Spleen (tissue), 11 donors: ENCODE data around the gene ZNF107. TPM values are rescaled to one million over a fixed set of nuclear protein-coding genes. Genes with fewer than 3 reads are reported as not detected.

Source experiments
- DNase-seq: peaks from one replicate; pipeline ENCODE4 v3.0.0-alpha.2; 2020
- H3K27ac ChIP-seq, 8 donors: fragments of 200-600 bp; sonication (generic) in 7 of 8; 1 replicate in 4 of 8; 2 replicates in 4 of 8; pipeline versions ENCODE4 v1.5.0 to v1.8.0; 2016 to 2021; ENCODE audit warnings: inconsistent platforms in 4 of 8, mild to moderate bottlenecking in 4 of 8, moderate library complexity in 1 of 8
- H3K27me3 ChIP-seq, 7 donors: fragments of 200-600 bp; sonication (generic) in 6 of 7; replicated peaks in 1 of 7; 1 replicate in 4 of 7; 2 replicates in 3 of 7; pipeline versions ENCODE4 v1.5.0 to v1.8.0; 2016 to 2021; ENCODE audit warnings: inconsistent platforms in 3 of 7, mild to moderate bottlenecking in 1 of 7
- H3K36me3 ChIP-seq, 6 donors: fragments of 200-600 bp; sonication (generic) in 5 of 6; 1 replicate in 4 of 6; 2 replicates in 2 of 6; pipeline versions ENCODE4 v1.5.0 to v1.8.0; 2016 to 2021; ENCODE audit warnings: inconsistent platforms in 2 of 6
- H3K4me1 ChIP-seq, 6 donors: fragments of 200-600 bp; sonication (generic) in 5 of 6; 1 replicate in 3 of 6; 2 replicates in 3 of 6; pipeline versions ENCODE4 v1.5.0 to v1.8.0; 2016 to 2021; ENCODE audit warnings: inconsistent platforms in 3 of 6
- H3K4me3 ChIP-seq, 8 donors: fragments of 200-600 bp; sonication (generic) in 7 of 8; 1 replicate in 4 of 8; 2 replicates in 4 of 8; pipeline versions ENCODE4 v1.5.0 to v1.8.0; 2016 to 2021; ENCODE audit warnings: inconsistent platforms in 4 of 8, mild to moderate bottlenecking in 4 of 8, moderate library complexity in 2 of 8
- H3K9me3 ChIP-seq, 8 donors: fragments of 200-600 bp; sonication (generic) in 7 of 8; 1 replicate in 4 of 8; 2 replicates in 4 of 8; pipeline versions ENCODE4 v1.5.0 to v1.8.0; 2016 to 2021; ENCODE audit warnings: inconsistent platforms in 4 of 8
- CTCF ChIP-seq, 11 experiments: fragments of 200-600 bp in 7 of 11; fragments of 450-650 bp in 4 of 11; sonication (generic) in 4 of 11; IDR thresholded peaks in 8 of 11; conservative IDR thresholded peaks in 3 of 11; 1 replicate in 7 of 11; 2 replicates in 4 of 11; pipeline versions ENCODE4 v1.4.0 to v1.8.0; 2016 to 2021; ENCODE audit warnings: antibody characterized with exemption in 11 of 11, inconsistent platforms in 4 of 11, mild to moderate bottlenecking in 1 of 11
- POLR2A ChIP-seq, 3 donors: fragments of 450-650 bp; IDR thresholded peaks; one replicate each; pipeline ENCODE4 v1.5.1; 2017; ENCODE audit warnings: antibody characterized with exemption in 3 of 3, mild to moderate bottlenecking in 1 of 3
- POLR2AphosphoS5 ChIP-seq, 3 donors: sonication (generic); formaldehyde crosslinking; IDR thresholded peaks; one replicate each; pipeline ENCODE4 v1.5.1; 2017; ENCODE audit warnings: antibody characterized with exemption in 3 of 3
- WGBS, 5 donors: extraction: QIAGEN DNeasy Blood & Tissue Kit in 3 of 5; methylation state at CpG; one replicate each; pipeline versions ENCODE4 v1.1.5 to v1.1.7; 2013 to 2018; 5-methylcytosine and 5-hydroxymethylcytosine counted together
- intact Hi-C: fragments of 100-400 bp; cut with DNase I; formaldehyde crosslinking; loops from one replicate; pipeline ENCODE4 v1.15.0; 2023; ENCODE audit warnings: low total_unique reads
- polyA plus RNA-seq, 3 donors: library from polyadenylated mRNA; stranded (reverse); fragments of 200-250 nt; gene quantifications; one replicate each; pipeline ENCODE4 v1.2.1, GENCODE V29; 2013
- total RNA-seq, 7 donors: library from RNA; depleted of rRNA in 3 of 7; stranded (reverse); fragments of >200 nt in 3 of 7; fragmentation: NEBNext Ultra II Directional in 4 of 7; extraction: Animal tissue kit (Norgen Biotek cat#: 25700) in 4 of 7; gene quantifications; one replicate each; pipeline versions ENCODE4 v1.1.0 to v1.2.1, GENCODE V29; 2016 to 2021
- donor health status: healthy with polysubstance abuse.
- donor health status: DM: no; HTN: no; CAD: no; lungs with moderate emphysema.
- donor health status: DM: no; HTN: no; CAD: no.
- donor health status: Bipolar disorder and iron deficiency.
- donor health status: healthy.
- donor health status: DM: no; HTN: no; CAD: no.
- donor health status: DM: yes; HTN: yes; CAD: no.

ZNF107 gene
- total and polyA plus RNA-seq, 10 donors = 5.8 to 52.5 (median 17.9) TPM

- intact Hi-C loops = loop anchor here (5.0 to 10.0 kb wide), 2 partner anchors 102 to 131 kb away; partner anchors contain the start of gene ZNF680
- Histone ChIP-seq H3K36me3 (peaks cover 0 to 30% (median 14%) of the 10 kb centered on the region in 6 donors), H3K27ac (peak overlapping the region; percentile 65 to 91 (median 88)), H3K9me3 (peaks cover 0 to 11% (median 0%) of the 10 kb centered on the region in 8 donors), H3K4me1 (peaks cover 24 to 69% (median 38%) of the 10 kb centered on the region in 6 donors), H3K27me3 (no peaks in the 10 kb centered on the region), H3K4me3 (peak overlapping the region; percentile 65 to 83 (median 78))
- WGBS, 5 donors = 39 to 52% (median 49%) methylated on average over 2 of the region's 2 CpGs
- TF ChIP-seq POLR2A (IDR thresholded peaks at IDR 0.05) (no peak), CTCF (IDR thresholded peaks at IDR 0.05 in 8 of 11, conservative IDR thresholded peaks at IDR 0.05 in 3 of 11) (no peak), POLR2AphosphoS5 (IDR thresholded peaks at IDR 0.05) (no peak)
- no peak for DNase-seq
Observed at GRCh38 chr7:64666663-64667050, 724 bp downstream of the ZNF107 start.

DNA sequence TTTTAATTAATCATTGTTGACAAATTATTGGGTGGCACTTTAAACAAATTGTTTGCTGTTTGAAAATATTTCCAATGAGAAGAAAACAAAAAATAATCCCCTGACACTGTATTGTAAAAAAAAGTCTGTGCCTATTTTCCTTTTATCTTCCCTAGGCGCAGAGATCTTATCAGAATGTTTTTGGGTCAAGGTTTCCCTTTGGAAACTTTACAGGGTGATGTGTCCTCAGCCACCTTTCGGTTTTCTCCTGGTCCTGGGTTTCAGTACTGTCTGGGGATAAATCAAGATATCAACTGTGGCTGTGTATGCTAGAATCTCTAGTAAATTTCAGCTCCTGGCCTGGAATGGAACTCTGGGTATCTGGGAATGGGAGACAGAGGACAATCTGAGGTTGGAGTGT lies 1.4 kb downstream of the ZNF107 start:
- intact Hi-C loops = loop anchor here (5.0 to 10.0 kb wide), 2 partner anchors 103 to 130 kb away; partner anchors contain the start of gene ZNF680
- H3K4me3 ChIP-seq = peak overlapping the region in 7 of 8 donors; percentile 65 to 82 (median 75)
- WGBS, 5 donors = 61 to 88% (median 75%) methylated on average over 2 of the region's 2 CpGs

DNA sequence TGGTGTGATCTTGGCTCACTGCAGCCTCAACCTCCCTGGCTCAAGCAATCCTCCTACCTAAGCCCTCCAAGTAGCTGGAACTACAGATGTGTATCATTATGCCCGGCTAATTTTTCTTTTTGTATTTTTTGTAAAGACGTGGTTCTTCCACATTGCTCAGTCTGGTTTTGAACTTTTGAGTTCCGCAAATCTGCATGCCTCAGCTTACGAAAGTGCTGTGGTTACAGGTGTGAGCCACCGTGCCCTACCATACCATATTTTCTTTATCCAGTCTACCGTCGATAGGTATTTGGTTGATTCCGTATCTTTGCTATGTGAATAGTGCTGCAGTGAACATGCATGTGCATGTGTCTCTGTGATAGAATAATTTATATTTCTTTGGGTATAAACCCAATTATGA lies 6.5 kb downstream of the ZNF107 start:
- Histone ChIP-seq H3K36me3 (peaks cover 0 to 51% (median 14%) of the 10 kb centered on the region in 6 donors), H3K27me3 (no peaks in the 10 kb centered on the region), H3K9me3 (peaks cover 0 to 63% (median 19%) of the 10 kb centered on the region in 8 donors), H3K27ac (no peak overlapping the region), H3K4me1 (peaks cover 10 to 95% (median 20%) of the 10 kb centered on the region in 6 donors), H3K4me3 (peak overlapping the region in 1 of 8 donors; percentile 3)
- TF ChIP-seq POLR2AphosphoS5 (IDR thresholded peaks at IDR 0.05) = no peak
- no peak for TF ChIP-seq CTCF (IDR thresholded peaks at IDR 0.05 in 8 of 11, conservative IDR thresholded peaks at IDR 0.05 in 3 of 11)
- TF ChIP-seq POLR2A (IDR thresholded peaks at IDR 0.05) = no peak
- 82 to 91% (median 86%) methylated on average over 8 of the region's 8 CpGs for WGBS, 5 donors
- no peak for DNase-seq
- intact Hi-C loops = no loop called here

More for the DNA sequence above, 1.4 kb downstream of the ZNF107 start:
- TF ChIP-seq POLR2AphosphoS5 (IDR thresholded peaks at IDR 0.05) (no peak), POLR2A (IDR thresholded peaks at IDR 0.05) (no peak)
- peak overlapping the region in 6 of 8 donors; percentile 0 to 91 (median 88) for H3K27ac ChIP-seq
- H3K27me3 ChIP-seq = no peaks in the 10 kb centered on the region
- peaks cover 0 to 37% (median 14%) of the 10 kb centered on the region in 6 donors for H3K36me3 ChIP-seq
- H3K9me3 ChIP-seq = peaks cover 0 to 16% (median under 1%) of the 10 kb centered on the region in 8 donors
- DNase-seq = no peak
- H3K4me1 ChIP-seq = peaks cover 24 to 76% (median 38%) of the 10 kb centered on the region in 6 donors

- no peak for TF ChIP-seq POLR2AphosphoS5 (IDR thresholded peaks at IDR 0.05)
- TF ChIP-seq POLR2A (IDR thresholded peaks at IDR 0.05) = no peak
- TF ChIP-seq CTCF (IDR thresholded peaks at IDR 0.05 in 8 of 11, conservative IDR thresholded peaks at IDR 0.05 in 3 of 11) = no peak
- H3K4me3 ChIP-seq = no peak overlapping the region
- H3K4me1 ChIP-seq = peaks cover 0 to 49% (median 6%) of the 10 kb centered on the region in 6 donors
- intact Hi-C loops = no loop called here
- H3K9me3 ChIP-seq = peaks cover 0 to 99% (median 44%) of the 10 kb centered on the region in 8 donors
- peaks cover 9 to 98% (median 62%) of the 10 kb centered on the region in 6 donors for H3K36me3 ChIP-seq
- H3K27me3 ChIP-seq = no peaks in the 10 kb centered on the region
- WGBS, 5 donors = 96 to 98% (median 97%) methylated on average over 9 of the region's 9 CpGs
- no peak for DNase-seq
- H3K27ac ChIP-seq = peak overlapping the region in 3 of 8 donors; percentile 76 to 86 (median 83)
Observed at GRCh38 chr7:64685091-64685490, 19.2 kb downstream of the ZNF107 start.
